ENCODE results near the gene IL6. TPM values are rescaled to one million over a fixed set of nuclear protein-coding genes. Genes with fewer than 3 reads are reported as not detected.

IL6 gene
- total RNA-seq, 1 experiment from 2014 or later: 1.7 TPM

DNA sequence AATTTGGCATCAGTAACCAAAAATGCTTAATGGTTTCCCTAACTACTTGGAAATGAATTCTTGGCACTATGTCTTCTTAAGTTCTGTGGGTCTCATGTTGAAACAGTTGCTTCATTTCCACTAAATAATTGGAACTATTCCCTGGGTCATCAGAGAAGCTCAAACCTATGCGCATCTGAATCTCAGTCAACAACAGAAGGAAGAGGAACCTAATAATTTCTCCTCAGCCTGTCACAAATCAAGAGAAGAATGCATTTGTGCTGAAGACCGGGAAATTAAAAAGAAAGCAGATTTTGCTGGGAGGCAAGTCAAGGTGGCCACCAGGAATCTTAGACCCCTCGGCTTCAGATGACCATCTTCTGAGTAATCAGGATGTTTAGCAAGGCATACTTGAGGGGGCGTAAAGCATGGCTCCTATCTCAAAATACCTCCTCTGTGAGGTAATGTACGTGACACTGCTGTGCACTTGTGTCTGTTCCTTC, 54.3 kb downstream of the IL6 start:
- intact Hi-C loops (cut with micrococcal nuclease; ENCODE audit: unreplicated experiment): loop anchor here (1.0 kb wide), 1 partner anchor 40 kb away; no protein-coding TSS in a partner anchor

More for the DNA sequence above, 54.3 kb downstream of the IL6 start:
- Histone ChIP-seq H3K27ac (no peak overlapping the region), H3K4me3 (no peak overlapping the region), H3K4me1 (replicated peaks; ENCODE audit: insufficient read depth) (no peaks in the 10 kb centered on the region; the same call in 1 of the 2 replicates), H3K79me2 (ENCODE audit: low read depth) (no peaks in the 10 kb centered on the region), H3F3A (ENCODE audit: insufficient read depth, low read depth) (no peaks in the 10 kb centered on the region; the same call in 1 of the 2 replicates), H2AFZ (no peak overlapping the region), H4K20me1 (ENCODE audit: insufficient read depth) (no peaks in the 10 kb centered on the region), H3K9me3 (ENCODE audit: insufficient read depth, low read depth) (no peaks in the 10 kb centered on the region), H3K4me2 (no peak overlapping the region), H3K27me3 (ENCODE audit: insufficient read depth, low read depth) (no peaks in the 10 kb centered on the region), H3K36me3 (ENCODE audit: low read depth) (no peaks in the 10 kb centered on the region), H3K9me2 (ENCODE audit: insufficient read depth) (no peaks in the 10 kb centered on the region)
- no TSS peak for BruUV-seq (replicated peaks)
- TF ChIP-seq EZH2 (IDR thresholded peaks at IDR 0.05; ENCODE audit: low read depth): no peak
- TF ChIP-seq, protein P1, sequence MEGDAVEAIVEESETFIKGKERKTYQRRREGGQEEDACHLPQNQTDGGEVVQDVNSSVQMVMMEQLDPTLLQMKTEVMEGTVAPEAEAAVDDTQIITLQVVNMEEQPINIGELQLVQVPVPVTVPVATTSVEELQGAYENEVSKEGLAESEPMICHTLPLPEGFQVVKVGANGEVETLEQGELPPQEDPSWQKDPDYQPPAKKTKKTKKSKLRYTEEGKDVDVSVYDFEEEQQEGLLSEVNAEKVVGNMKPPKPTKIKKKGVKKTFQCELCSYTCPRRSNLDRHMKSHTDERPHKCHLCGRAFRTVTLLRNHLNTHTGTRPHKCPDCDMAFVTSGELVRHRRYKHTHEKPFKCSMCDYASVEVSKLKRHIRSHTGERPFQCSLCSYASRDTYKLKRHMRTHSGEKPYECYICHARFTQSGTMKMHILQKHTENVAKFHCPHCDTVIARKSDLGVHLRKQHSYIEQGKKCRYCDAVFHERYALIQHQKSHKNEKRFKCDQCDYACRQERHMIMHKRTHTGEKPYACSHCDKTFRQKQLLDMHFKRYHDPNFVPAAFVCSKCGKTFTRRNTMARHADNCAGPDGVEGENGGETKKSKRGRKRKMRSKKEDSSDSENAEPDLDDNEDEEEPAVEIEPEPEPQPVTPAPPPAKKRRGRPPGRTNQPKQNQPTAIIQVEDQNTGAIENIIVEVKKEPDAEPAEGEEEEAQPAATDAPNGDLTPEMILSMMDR (conservative IDR thresholded peaks at IDR 0.05): no peak
- DNase-seq: no peak
- ChIA-PET CTCF (interaction anchor here (1.0 to 2.0 kb wide), 3 partner anchors 54 to 221 kb away, joined by 3 to 16 read pairs (median 4); partner anchors contain the start of gene IL6), POLR2A (ENCODE audit: unreplicated experiment) (no interaction called here)

Other genes starting within 250 kb of the IL6 start
- 0.35 TPM in 2 replicates for gene STEAP1B, start 227.0 kb upstream of the IL6 start, total RNA-seq (2021)
- 588 and 703 TPM in 2 replicates for gene TOMM7, start 95.6 kb downstream of the IL6 start, total RNA-seq (2021)